Keratinocyte (primary cell): ENCODE data around the gene SRPK2.

Source experiments
- EZH2 ChIP-seq: IDR thresholded peaks from one replicate; pipeline ENCODE4 v1.6.1; 2012; ENCODE audit warnings: inconsistent platforms, mild to moderate bottlenecking, low read length, moderate library complexity
- TF ChIP-seq, protein P1 (sequence below), 3 experiments: IDR thresholded peaks in 1 of 3; conservative IDR thresholded peaks in 1 of 3; optimal IDR thresholded peaks in 1 of 3; 2 replicates in 2 of 3; 3 replicates in 1 of 3; pipeline versions ENCODE3 to v1.5.1; 2011; ENCODE audit warnings: low read length in 3 of 3, mild to moderate bottlenecking in 3 of 3, moderate library complexity in 2 of 3, control low read depth in 1 of 3, inconsistent platforms in 1 of 3; ENCODE audit not compliant: insufficient read depth in 2 of 3; ENCODE audit errors: extremely low read depth in 1 of 3

DNA sequence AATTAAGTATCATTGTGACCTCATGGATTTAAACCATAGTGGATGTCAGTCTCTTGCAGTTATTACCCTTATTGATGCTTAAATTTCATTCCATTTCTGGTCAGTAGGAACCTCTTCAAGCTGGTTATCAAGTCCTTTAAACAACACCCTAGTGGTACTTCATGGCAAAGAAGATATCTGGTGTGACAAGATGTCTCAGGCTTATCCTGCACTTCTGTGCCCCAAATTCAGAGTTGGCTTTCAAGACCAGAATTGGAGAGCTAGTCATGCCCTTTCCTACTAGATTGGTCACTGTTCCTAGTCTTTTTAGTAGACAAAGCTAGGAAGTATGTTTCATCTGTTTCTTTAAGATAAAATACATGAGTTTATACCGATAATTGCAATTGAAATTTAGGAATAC is 319.8 kb downstream of the SRPK2 start:
- no peak for TF ChIP-seq EZH2
- TF ChIP-seq, protein P1, sequence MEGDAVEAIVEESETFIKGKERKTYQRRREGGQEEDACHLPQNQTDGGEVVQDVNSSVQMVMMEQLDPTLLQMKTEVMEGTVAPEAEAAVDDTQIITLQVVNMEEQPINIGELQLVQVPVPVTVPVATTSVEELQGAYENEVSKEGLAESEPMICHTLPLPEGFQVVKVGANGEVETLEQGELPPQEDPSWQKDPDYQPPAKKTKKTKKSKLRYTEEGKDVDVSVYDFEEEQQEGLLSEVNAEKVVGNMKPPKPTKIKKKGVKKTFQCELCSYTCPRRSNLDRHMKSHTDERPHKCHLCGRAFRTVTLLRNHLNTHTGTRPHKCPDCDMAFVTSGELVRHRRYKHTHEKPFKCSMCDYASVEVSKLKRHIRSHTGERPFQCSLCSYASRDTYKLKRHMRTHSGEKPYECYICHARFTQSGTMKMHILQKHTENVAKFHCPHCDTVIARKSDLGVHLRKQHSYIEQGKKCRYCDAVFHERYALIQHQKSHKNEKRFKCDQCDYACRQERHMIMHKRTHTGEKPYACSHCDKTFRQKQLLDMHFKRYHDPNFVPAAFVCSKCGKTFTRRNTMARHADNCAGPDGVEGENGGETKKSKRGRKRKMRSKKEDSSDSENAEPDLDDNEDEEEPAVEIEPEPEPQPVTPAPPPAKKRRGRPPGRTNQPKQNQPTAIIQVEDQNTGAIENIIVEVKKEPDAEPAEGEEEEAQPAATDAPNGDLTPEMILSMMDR (optimal IDR thresholded peaks at IDR 0.05 in 1 of 3, IDR thresholded peaks at IDR 0.05 in 1 of 3, conservative IDR thresholded peaks at IDR 0.05 in 1 of 3; ENCODE audit: extremely low read depth in 1 of 3, insufficient read depth in 2 of 3, low read length in 3 of 3): no peak
